ENCODE measurements around the gene LRSAM1.

Gene LRSAM1

DNA sequence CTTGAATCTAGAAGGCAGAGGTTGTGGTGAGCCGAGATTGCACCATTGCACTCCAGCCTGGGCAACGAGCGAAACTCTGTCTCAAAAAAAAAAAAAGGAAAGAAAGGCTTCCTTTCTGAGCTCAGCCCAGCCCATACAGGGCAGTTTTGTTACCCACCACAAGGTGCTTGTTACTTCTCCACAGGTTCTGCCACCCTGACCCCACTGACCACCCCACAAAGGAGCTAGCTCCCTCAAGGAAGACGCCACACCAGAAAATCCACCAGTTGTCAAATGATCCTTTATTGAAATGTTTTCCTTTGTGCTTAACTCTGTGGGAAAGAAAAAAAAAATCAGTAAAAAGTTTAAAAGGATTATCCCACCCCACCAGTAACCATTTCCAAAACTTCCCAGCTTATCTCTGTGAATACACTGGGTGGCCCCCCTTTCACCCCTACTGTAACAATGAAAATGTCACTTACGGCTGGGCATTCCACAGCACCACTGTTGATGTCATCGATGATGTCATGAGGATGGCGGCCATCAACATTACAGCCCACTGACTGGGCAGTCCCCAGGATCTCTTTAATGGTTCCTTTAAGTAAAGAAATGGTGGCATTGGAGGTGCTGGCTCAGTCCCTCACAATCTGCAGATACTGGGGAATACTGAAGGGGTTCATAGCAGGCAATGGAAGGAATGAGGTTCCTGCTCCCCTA, 3.7 kb upstream of the LRSAM1 start:
- TF ChIP-seq, protein P1, sequence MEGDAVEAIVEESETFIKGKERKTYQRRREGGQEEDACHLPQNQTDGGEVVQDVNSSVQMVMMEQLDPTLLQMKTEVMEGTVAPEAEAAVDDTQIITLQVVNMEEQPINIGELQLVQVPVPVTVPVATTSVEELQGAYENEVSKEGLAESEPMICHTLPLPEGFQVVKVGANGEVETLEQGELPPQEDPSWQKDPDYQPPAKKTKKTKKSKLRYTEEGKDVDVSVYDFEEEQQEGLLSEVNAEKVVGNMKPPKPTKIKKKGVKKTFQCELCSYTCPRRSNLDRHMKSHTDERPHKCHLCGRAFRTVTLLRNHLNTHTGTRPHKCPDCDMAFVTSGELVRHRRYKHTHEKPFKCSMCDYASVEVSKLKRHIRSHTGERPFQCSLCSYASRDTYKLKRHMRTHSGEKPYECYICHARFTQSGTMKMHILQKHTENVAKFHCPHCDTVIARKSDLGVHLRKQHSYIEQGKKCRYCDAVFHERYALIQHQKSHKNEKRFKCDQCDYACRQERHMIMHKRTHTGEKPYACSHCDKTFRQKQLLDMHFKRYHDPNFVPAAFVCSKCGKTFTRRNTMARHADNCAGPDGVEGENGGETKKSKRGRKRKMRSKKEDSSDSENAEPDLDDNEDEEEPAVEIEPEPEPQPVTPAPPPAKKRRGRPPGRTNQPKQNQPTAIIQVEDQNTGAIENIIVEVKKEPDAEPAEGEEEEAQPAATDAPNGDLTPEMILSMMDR (conservative IDR thresholded peaks at IDR 0.05; ENCODE audit: control insufficient read depth, insufficient read depth, low read depth, low read length), result no peak
- H3K4me3 ChIP-seq (ENCODE audit: control insufficient read depth, low read depth, low read length), result no peak overlapping the region
- no peak for DNase-seq (ENCODE audit: low read depth)

DNA sequence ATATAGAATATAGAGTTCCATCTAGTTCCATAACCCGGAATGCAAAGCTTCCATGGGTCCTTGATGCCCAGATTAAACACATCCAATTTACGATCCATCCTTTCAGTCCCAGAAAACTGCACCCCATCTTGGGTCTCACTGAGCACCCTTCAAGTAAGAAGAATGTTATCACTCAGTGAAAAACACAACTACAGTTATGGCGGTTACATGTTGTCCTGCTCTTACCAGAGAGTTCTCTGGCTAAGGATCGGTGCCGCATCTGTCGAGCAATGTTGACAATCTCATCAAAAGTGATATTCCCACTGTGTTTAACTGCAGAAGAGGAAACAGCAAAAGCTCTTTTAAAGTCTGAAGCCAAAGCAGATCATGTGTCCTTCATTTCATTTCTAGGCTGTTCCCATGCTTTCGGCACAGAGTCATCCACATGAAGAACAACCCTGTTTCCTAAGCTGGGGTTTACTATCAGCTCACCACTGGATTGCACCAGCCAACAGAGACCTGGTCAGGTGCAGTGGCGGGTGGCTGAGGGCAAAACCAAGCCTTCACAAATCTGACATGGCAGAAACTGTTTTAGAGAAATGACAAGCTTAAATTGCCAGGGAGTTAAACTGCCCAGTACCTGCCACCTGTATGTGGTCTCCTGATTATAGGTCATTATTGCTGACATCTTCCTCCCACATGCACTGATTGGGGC, 3.1 kb upstream of the LRSAM1 start:
- TF ChIP-seq, protein P1 (conservative IDR thresholded peaks at IDR 0.05; ENCODE audit: control insufficient read depth, insufficient read depth, low read depth, low read length), result no peak
- H3K4me3 ChIP-seq (ENCODE audit: control insufficient read depth, low read depth, low read length), result peak overlapping the region; percentile 98
- DNase-seq (ENCODE audit: low read depth), result no peak

DNA sequence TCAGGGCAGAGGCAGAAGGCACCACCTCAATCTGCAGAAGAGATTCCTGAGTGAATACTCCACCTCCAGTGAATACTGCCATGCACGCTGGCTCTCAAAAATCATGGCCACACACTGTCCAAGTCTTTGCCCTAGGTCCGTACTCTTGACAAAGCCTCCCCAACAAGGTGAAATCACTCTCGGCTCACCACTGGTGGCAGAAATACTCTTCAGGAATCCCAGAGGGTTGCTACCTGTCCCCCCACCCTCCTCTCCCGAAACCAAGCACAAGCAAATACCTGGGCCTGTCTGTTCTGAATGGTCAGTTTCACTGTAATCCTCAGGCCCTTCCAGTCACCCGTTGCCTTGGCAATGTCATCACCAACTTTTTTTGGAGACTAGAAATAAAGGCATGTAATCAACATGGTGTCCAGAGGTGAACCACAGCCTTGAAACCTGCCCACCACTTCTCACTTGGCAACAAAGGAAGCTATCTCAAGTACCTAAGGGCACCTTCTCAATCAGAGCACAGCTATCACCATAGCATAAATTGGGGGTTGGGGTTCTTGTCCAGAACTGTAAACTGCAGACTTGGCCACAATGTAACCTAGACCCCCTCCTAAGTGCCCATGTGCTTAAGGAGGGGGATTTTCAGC, 1.9 kb upstream of the LRSAM1 start:
- H3K4me3 ChIP-seq (ENCODE audit: control insufficient read depth, low read depth, low read length), result peak overlapping the region; percentile 98
- no peak for DNase-seq (ENCODE audit: low read depth)
- TF ChIP-seq, protein P1 (conservative IDR thresholded peaks at IDR 0.05; ENCODE audit: control insufficient read depth, insufficient read depth, low read depth, low read length), result no peak

DNA sequence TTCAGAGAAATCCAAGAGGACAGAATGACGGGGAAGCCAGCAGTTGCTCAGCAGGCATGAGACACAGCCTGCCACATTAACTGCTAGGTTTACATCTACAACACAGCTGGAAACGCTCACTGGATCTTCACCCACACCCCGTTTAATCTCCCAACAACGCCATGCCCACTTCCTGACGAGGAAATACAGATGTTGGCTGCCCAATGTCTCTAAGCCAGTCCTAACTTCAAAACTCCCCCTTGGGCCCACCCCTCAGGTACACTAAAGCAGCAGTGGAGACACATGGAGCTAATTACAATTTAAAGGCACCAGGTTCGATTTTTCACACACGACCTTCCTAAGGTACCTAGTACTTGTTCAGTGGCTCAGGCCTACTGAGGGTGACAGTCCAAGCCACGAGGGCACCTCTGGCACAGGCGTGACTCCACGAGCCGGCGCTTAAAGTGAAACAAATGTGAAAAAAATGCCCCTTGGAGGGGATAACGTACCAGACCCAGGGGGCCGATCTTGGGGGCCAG, 1.0 kb upstream of the LRSAM1 start:
- no peak for DNase-seq (ENCODE audit: low read depth)
- H3K4me3 ChIP-seq (ENCODE audit: control insufficient read depth, low read depth, low read length), result peak overlapping the region; percentile 98
- TF ChIP-seq, protein P1 (conservative IDR thresholded peaks at IDR 0.05; ENCODE audit: control insufficient read depth, insufficient read depth, low read depth, low read length), result no peak

DNA sequence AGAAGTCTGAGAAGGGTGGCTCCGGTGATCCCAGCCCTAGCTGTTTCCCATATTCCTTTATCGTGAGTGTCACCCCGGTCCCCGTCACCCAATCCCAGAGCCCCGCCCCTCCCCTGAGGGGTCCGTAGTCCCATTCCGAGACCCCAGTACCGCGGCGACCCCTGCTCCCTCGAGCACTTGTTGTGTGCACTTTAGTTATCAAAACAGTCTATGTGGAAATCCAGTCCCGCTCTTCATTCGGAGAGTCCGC, 223 bp downstream of the LRSAM1 start:
- H3K4me3 ChIP-seq (ENCODE audit: control insufficient read depth, low read depth, low read length), result peak overlapping the region; percentile 98
- DNase-seq (ENCODE audit: low read depth), result no peak
- TF ChIP-seq, protein P1 (conservative IDR thresholded peaks at IDR 0.05; ENCODE audit: control insufficient read depth, insufficient read depth, low read depth, low read length), result no peak

DNA sequence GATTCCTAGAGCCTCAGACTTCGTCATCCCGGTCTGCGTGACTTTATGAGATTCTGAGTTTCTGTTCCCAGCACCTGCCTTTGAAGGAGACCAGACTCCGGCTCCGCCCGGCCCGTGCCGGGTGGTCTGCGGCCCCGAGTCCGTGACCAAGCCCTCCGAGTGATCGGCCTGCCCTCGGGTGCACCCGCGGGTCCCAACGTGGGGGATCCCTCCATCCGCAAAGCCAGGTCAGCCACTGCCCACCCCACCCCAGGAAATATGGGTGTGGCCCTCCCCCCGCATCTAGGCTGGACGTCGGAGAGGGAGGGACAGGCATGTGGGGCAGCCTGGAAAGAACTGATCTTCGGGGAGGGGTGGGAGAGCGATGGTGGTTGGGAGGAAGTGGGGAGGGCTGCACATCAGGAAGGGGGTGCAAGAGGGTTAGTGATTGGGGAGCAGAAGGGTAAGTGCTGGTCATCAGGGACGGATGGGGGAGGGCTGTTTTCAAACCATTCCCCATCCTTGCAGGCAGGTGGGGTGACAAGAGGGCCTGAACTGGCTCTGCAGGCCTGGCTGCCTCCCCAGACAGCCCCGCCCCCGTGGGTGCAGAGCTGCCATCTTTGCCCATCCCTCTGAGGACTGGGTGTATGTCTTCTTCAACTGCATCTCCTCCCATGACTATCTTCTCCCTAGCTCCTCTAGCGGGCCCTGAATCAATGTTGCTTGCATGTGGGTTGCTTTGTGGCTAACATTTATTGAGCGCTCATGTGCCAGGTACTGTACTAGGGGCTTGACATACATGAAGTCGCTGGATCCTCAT, 747 bp downstream of the LRSAM1 start:
- TF ChIP-seq, protein P1 (conservative IDR thresholded peaks at IDR 0.05; ENCODE audit: control insufficient read depth, insufficient read depth, low read depth, low read length), result no peak
- peak overlapping the region; percentile 98 for H3K4me3 ChIP-seq (ENCODE audit: control insufficient read depth, low read depth, low read length)
- peak; percentile 53 for DNase-seq (ENCODE audit: low read depth)
